Fibroblast of peridontal ligament (primary cell): ENCODE data around the gene SLC38A1.

ENCODE experiments used
- DNase-seq: peaks from one replicate; pipeline ENCODE4 v3.0.0-alpha.2; 2010; ENCODE audit errors: extremely low read depth

Gene SLC38A1

GRCh38 chr12:46134852-46135251, 134.0 kb downstream of the SLC38A1 start:
- DNase-seq, result no peak

- no peak for DNase-seq
Observed at GRCh38 chr12:46134205-46134811, 134.5 kb downstream of the SLC38A1 start.

- no peak for DNase-seq
Observed at GRCh38 chr12:46133751-46134150, 135.1 kb downstream of the SLC38A1 start.
